GM18502 (cell line): ENCODE measurements around the gene MRS2.
"Not testable (repeated sequence)": the region's sequence is repeated elsewhere in the genome, so short reads cannot be mapped to it uniquely, and the experiment has no call there.

ENCODE experiments used
- ATAC-seq: cut with Tn5 transposase; IDR thresholded peaks from one replicate; pipeline ENCODE4 v1.9.1; 2021; ENCODE audit warnings: mild to moderate bottlenecking; ENCODE audit not compliant: unreplicated experiment, poor library complexity

Gene MRS2

GRCh38 chr6:24402697-24403500, at the start of gene MRS2:
TSS of gene MRS2 (plus strand) at chr6:24402936. CDS start at chr6:24403047, 111 bp downstream.
- ATAC-seq, result peak; percentile 95

- ATAC-seq, result no peak
Observed at GRCh38 chr6:24353861-24354260, 48.9 kb upstream of the MRS2 start.

- no peak for ATAC-seq
Observed at GRCh38 chr6:24355393-24355792, 47.3 kb upstream of the MRS2 start.

GRCh38 chr6:24356310-24356973, 46.3 kb upstream of the MRS2 start:
- ATAC-seq, result no peak

- no peak for ATAC-seq
Observed at GRCh38 chr6:24357336-24358218, 45.2 kb upstream of the MRS2 start, which contains the start of gene DCDC2. TSS of gene DCDC2 (minus strand) at chr6:24358059. CDS start at chr6:24357750, 309 bp downstream.

GRCh38 chr6:24358219-24358821, 44.4 kb upstream of the MRS2 start:
- no peak for ATAC-seq

GRCh38 chr6:24359640-24360454, 42.9 kb upstream of the MRS2 start:
- peak; percentile 88 for ATAC-seq

- not testable (repeated sequence) for ATAC-seq
Observed at GRCh38 chr6:24362363-24362762, 40.4 kb upstream of the MRS2 start.

- ATAC-seq, result not testable (repeated sequence)
Observed at GRCh38 chr6:24365103-24365633, 37.6 kb upstream of the MRS2 start.

GRCh38 chr6:24374612-24375011, 28.1 kb upstream of the MRS2 start:
- ATAC-seq, result no peak

GRCh38 chr6:24376871-24377270, 25.9 kb upstream of the MRS2 start:
- ATAC-seq, result no peak

GRCh38 chr6:24378473-24379097, 24.2 kb upstream of the MRS2 start:
- peak; percentile 58 for ATAC-seq

GRCh38 chr6:24381476-24382219, 21.1 kb upstream of the MRS2 start:
- ATAC-seq, result no peak

GRCh38 chr6:24382220-24382540, 20.6 kb upstream of the MRS2 start:
- ATAC-seq, result no peak

GRCh38 chr6:24382891-24383494, 19.7 kb upstream of the MRS2 start:
- not testable (repeated sequence) for ATAC-seq

GRCh38 chr6:24384369-24385130, 18.2 kb upstream of the MRS2 start:
- not testable (repeated sequence) for ATAC-seq
